CD14-positive monocyte (primary cell): ENCODE data around the gene SLC46A2. TPM values are rescaled to one million over a fixed set of nuclear protein-coding genes. Genes with fewer than 3 reads are reported as not detected.

Experiments
- DNase-seq, 3 donors: peaks; one replicate each; pipeline ENCODE4 v3.0.0-alpha.2; 2011 to 2022
- H2AFZ ChIP-seq: 2 replicates; pipeline ENCODE4 v1.6.0; 2012; ENCODE audit warnings: mild to moderate bottlenecking, low read depth, low read length, inconsistent platforms; ENCODE audit not compliant: insufficient read depth, poor library complexity, severe bottlenecking
- H3K27ac ChIP-seq, 2 donors: 1 replicate in 1 of 2; 2 replicates in 1 of 2; pipeline ENCODE4 v1.5.1; 2012 to 2013; ENCODE audit warnings: low read length in 2 of 2, control low read depth in 1 of 2, inconsistent platforms in 1 of 2, low read depth in 1 of 2, mild to moderate bottlenecking in 1 of 2
- H3K27me3 ChIP-seq, 2 donors: one replicate each; pipeline versions ENCODE4 v1.6.0 to v1.6.1; 2011 to 2013; ENCODE audit warnings: low read length in 2 of 2; ENCODE audit not compliant: control insufficient read depth in 2 of 2, insufficient read depth in 2 of 2
- H3K36me3 ChIP-seq, 2 donors: replicated peaks in 1 of 2; 1 replicate in 1 of 2; 2 replicates in 1 of 2; pipeline versions ENCODE4 v1.5.1 to v1.6.1; 2012 to 2013; ENCODE audit warnings: low read length in 2 of 2, control low read depth in 1 of 2, inconsistent platforms in 1 of 2, mild to moderate bottlenecking in 1 of 2; ENCODE audit not compliant: insufficient read depth in 2 of 2, control insufficient read depth in 1 of 2
- H3K4me1 ChIP-seq, 2 donors: 1 replicate in 1 of 2; 2 replicates in 1 of 2; pipeline versions ENCODE4 v1.5.1 to v1.6.1; 2012 to 2013; ENCODE audit warnings: low read length in 2 of 2, control low read depth in 1 of 2, inconsistent platforms in 1 of 2, mild to moderate bottlenecking in 1 of 2, moderate library complexity in 1 of 2; ENCODE audit not compliant: insufficient read depth in 2 of 2, control insufficient read depth in 1 of 2
- H3K4me2 ChIP-seq: replicated peaks from 2 replicates; pipeline ENCODE3; 2012; ENCODE audit warnings: low read length, moderate library complexity, mild to moderate bottlenecking; ENCODE audit not compliant: poor library complexity, severe bottlenecking; ENCODE audit errors: extremely low read depth
- H3K4me3 ChIP-seq, 3 experiments: fragments of 200-600 bp in 1 of 3; sonication (generic) in 1 of 3; replicated peaks in 1 of 3; 1 replicate in 2 of 3; 2 replicates in 1 of 3; pipeline ENCODE4 v1.5.1; 2011 to 2013; ENCODE audit warnings: low read length in 3 of 3, mild to moderate bottlenecking in 3 of 3, control low read depth in 2 of 3, low read depth in 2 of 3, inconsistent platforms in 1 of 3, moderate library complexity in 1 of 3
- H3K79me2 ChIP-seq: 2 replicates; pipeline ENCODE4 v1.6.0; 2012; ENCODE audit warnings: mild to moderate bottlenecking, control low read depth, inconsistent platforms, low read length, moderate library complexity; ENCODE audit not compliant: insufficient read depth
- H3K9ac ChIP-seq: 2 replicates; pipeline ENCODE4 v1.6.0; 2017; ENCODE audit warnings: low read length, mild to moderate bottlenecking; ENCODE audit not compliant: insufficient read depth, poor library complexity, severe bottlenecking
- H3K9me3 ChIP-seq, 2 donors: replicated peaks in 1 of 2; 1 replicate in 1 of 2; 2 replicates in 1 of 2; pipeline versions ENCODE4 v1.5.1 to v1.6.1; 2012 to 2013; ENCODE audit warnings: low read length in 2 of 2, control low read depth in 1 of 2; ENCODE audit not compliant: control insufficient read depth in 1 of 2, insufficient read depth in 1 of 2
- H4K20me1 ChIP-seq: 2 replicates; pipeline ENCODE4 v1.6.0; 2012; ENCODE audit warnings: mild to moderate bottlenecking, low read length, control low read depth, moderate library complexity; ENCODE audit not compliant: insufficient read depth
- H3K27ac Mint-ChIP-seq, 7 donors: one replicate each; pipeline ENCODE4 v1.8.0; 2020; ENCODE audit warnings: mild to moderate bottlenecking in 7 of 7, mixed read lengths in 7 of 7, moderate library complexity in 6 of 7, inconsistent platforms in 2 of 7
- H3K27me3 Mint-ChIP-seq, 3 donors: one replicate each; pipeline ENCODE4 v1.8.0; 2021 to 2022; ENCODE audit warnings: low read depth in 3 of 3, mild to moderate bottlenecking in 3 of 3, mixed read lengths in 3 of 3, moderate library complexity in 3 of 3, inconsistent platforms in 1 of 3
- H3K36me3 Mint-ChIP-seq, 2 donors: one replicate each; pipeline ENCODE4 v1.8.0; 2020; ENCODE audit warnings: mixed read lengths in 2 of 2, inconsistent platforms in 1 of 2, mild to moderate bottlenecking in 1 of 2
- H3K4me1 Mint-ChIP-seq: one replicate; pipeline ENCODE4 v1.8.0; 2020; ENCODE audit warnings: mild to moderate bottlenecking, mixed read lengths
- H3K4me3 Mint-ChIP-seq, 2 donors: one replicate each; pipeline ENCODE4 v1.8.0; 2020; ENCODE audit warnings: mild to moderate bottlenecking in 2 of 2, mixed read lengths in 2 of 2, moderate library complexity in 1 of 2
- H3K9me3 Mint-ChIP-seq, 7 donors: one replicate each; pipeline ENCODE4 v1.8.0; 2020 to 2022; ENCODE audit warnings: mixed read lengths in 7 of 7, mild to moderate bottlenecking in 6 of 7, moderate library complexity in 6 of 7, inconsistent platforms in 2 of 7
- CTCF ChIP-seq: fragments of 200-600 bp; IDR thresholded peaks from one replicate; pipeline ENCODE4 v1.8.0; 2022; ENCODE audit warnings: antibody characterized with exemption, mild to moderate bottlenecking
- WGBS: methylation state at CpG from one replicate; pipeline ENCODE4 v1.1.5; 2013; ENCODE audit warnings: missing lambda C conversion rate; ENCODE audit not compliant: insufficient coverage; 5-methylcytosine and 5-hydroxymethylcytosine counted together
- intact Hi-C, 2 donors: fragments of 100-400 bp; cut with micrococcal nuclease; formaldehyde crosslinking; loops; one replicate each; pipeline versions ENCODE4 v1.15.0 to v1.15.1; 2023
- polyA plus RNA-seq, 3 donors: library from polyadenylated mRNA; depleted of rRNA in 1 of 3; unstranded in 2 of 3; stranded (reverse) in 1 of 3; fragments of 300-500 nt in 2 of 3; fragments of >200 nt in 1 of 3; fragmentation: Illumina TruSeq in 2 of 3; gene quantifications; 1 replicate in 2 of 3; 2 replicates in 1 of 3; pipeline ENCODE4 v1.2.3, GENCODE V29; 2012 to 2021

SLC46A2 gene
- polyA plus RNA-seq, 3 donors, result 43.5 to 87.0 (median 45.1) TPM

GRCh38 chr9:112894699-112895098 lies 4.0 kb upstream of the SLC46A2 start:
- DNase-seq, result peak; percentile 84 to 95 (median 94)
- Histone ChIP-seq H3K4me1 (peaks cover 88 to 100% of the 10 kb centered on the region in 2 donors), H2AFZ (no peak overlapping the region), H3K27me3 (no peaks in the 10 kb centered on the region), H3K9me3 (no peaks in the 10 kb centered on the region), H3K4me3 (peak overlapping the region; percentile 7 to 92 (median 12)), H3K79me2 (peaks cover 23% of the 10 kb centered on the region), H3K27ac (peak overlapping the region; percentile 96 to 97), H3K9ac (peak overlapping the region; percentile 60), H4K20me1 (peaks cover 2% of the 10 kb centered on the region), H3K4me2 (peak overlapping the region; percentile 88), H3K36me3 (no peaks in the 10 kb centered on the region)
- H3K36me3 Mint-ChIP-seq, result peaks cover 7 to 8% of the 10 kb centered on the region in 2 donors
- intact Hi-C loops, result loop anchor here (1.0 to 10.0 kb wide), 3 partner anchors 31 to 180 kb away; partner anchors contain the start of gene INIP (in 1 of the 2)
- no CpG with 5 or more reads among the region's 1 CpG for WGBS
- H3K27me3 Mint-ChIP-seq, result peaks cover 0 to 5% (median 3%) of the 10 kb centered on the region in 3 donors
- H3K27ac Mint-ChIP-seq, result peak overlapping the region; percentile 97 to 100 (median 100)
- H3K4me3 Mint-ChIP-seq, result peak overlapping the region in 1 of 2 donors; percentile 87
- TF ChIP-seq CTCF, result no peak
- peaks cover 90% of the 10 kb centered on the region for H3K4me1 Mint-ChIP-seq
- peaks cover 0 to 7% (median 0%) of the 10 kb centered on the region in 7 donors for H3K9me3 Mint-ChIP-seq

- TF ChIP-seq CTCF, result no peak
- no CpG with 5 or more reads among the region's 1 CpG for WGBS
- Histone ChIP-seq H2AFZ (no peak overlapping the region), H3K36me3 (no peaks in the 10 kb centered on the region), H3K79me2 (peaks cover 29% of the 10 kb centered on the region), H3K9ac (peak overlapping the region; percentile 60), H3K4me3 (peak overlapping the region; percentile 7 to 92 (median 12)), H3K4me1 (peaks cover 93 to 100% of the 10 kb centered on the region in 2 donors), H3K27me3 (no peaks in the 10 kb centered on the region), H3K9me3 (no peaks in the 10 kb centered on the region), H4K20me1 (peaks cover 8% of the 10 kb centered on the region), H3K27ac (peak overlapping the region; percentile 96 to 97), H3K4me2 (peak overlapping the region; percentile 88)
- peaks cover 13 to 14% of the 10 kb centered on the region in 2 donors for H3K36me3 Mint-ChIP-seq
- intact Hi-C loops, result loop anchor here in 1 of 2 donors (1.0 to 10.0 kb wide), 2 partner anchors 31 to 179 kb away; partner anchors contain the start of gene INIP
- H3K4me1 Mint-ChIP-seq, result peaks cover 91% of the 10 kb centered on the region
- H3K27me3 Mint-ChIP-seq, result peaks cover 0 to 7% (median 6%) of the 10 kb centered on the region in 3 donors
- H3K9me3 Mint-ChIP-seq, result peaks cover 0 to 7% (median 0%) of the 10 kb centered on the region in 7 donors
- peak overlapping the region; percentile 7 to 87 for H3K4me3 Mint-ChIP-seq
- DNase-seq, result peak; percentile 54 to 83 (median 82)
- peak overlapping the region; percentile 97 to 100 (median 100) for H3K27ac Mint-ChIP-seq
Measured at GRCh38 chr9:112894041-112894440, 3.4 kb upstream of the SLC46A2 start.
